ENCODE results near the gene PAK5. TPM values are rescaled to one million over a fixed set of nuclear protein-coding genes. Genes with fewer than 3 reads are reported as not detected.

The PAK5 gene
- total and polyA plus RNA-seq, 4 donors, result 0.03 to 0.51 (median 0.16) TPM

- Histone ChIP-seq H3K36me3 (ENCODE audit: control insufficient read depth in 4 of 4, insufficient read depth in 4 of 4, low read length in 4 of 4) (no peaks in the 10 kb centered on the region), H3K9me3 (ENCODE audit: control insufficient read depth in 4 of 4, insufficient read depth in 3 of 4, low read length in 3 of 4) (no peaks in the 10 kb centered on the region), H3K9ac (ENCODE audit: insufficient read depth in 1 of 2, low read length in 2 of 2) (no peak overlapping the region), H3K4me3 (no peak overlapping the region), H3K27ac (ENCODE audit: low read depth in 1 of 2, low read length in 1 of 2) (no peak overlapping the region), H3K4me1 (ENCODE audit: control insufficient read depth in 5 of 5, insufficient read depth in 5 of 5, low read length in 5 of 5) (no peaks in the 10 kb centered on the region), H3K27me3 (ENCODE audit: control insufficient read depth in 3 of 3, insufficient read depth in 3 of 3, low read length in 2 of 3) (peaks cover 0 to 2% (median 0%) of the 10 kb centered on the region in 3 donors)
- TF ChIP-seq CTCF (IDR thresholded peaks at IDR 0.05; ENCODE audit: control extremely low read depth, extremely low read depth), result no peak
- WGBS, 2 donors, result 46 to 47% methylated on average over 2 of the region's 2 CpGs
- no peak for DNase-seq
- ATAC-seq (ENCODE audit: insufficient read depth, low FRiP score), result no peak
Observed at GRCh38 chr20:9578594-9578993, 260.3 kb downstream of the PAK5 start.

- Histone ChIP-seq H3K9ac (ENCODE audit: insufficient read depth in 1 of 2, low read length in 2 of 2) (no peak overlapping the region), H3K36me3 (ENCODE audit: control insufficient read depth in 4 of 4, insufficient read depth in 4 of 4, low read length in 4 of 4) (no peaks in the 10 kb centered on the region), H3K9me3 (ENCODE audit: control insufficient read depth in 4 of 4, insufficient read depth in 3 of 4, low read length in 3 of 4) (no peaks in the 10 kb centered on the region), H3K27me3 (ENCODE audit: control insufficient read depth in 3 of 3, insufficient read depth in 3 of 3, low read length in 2 of 3) (peaks cover 0 to 3% (median 2%) of the 10 kb centered on the region in 3 donors), H3K4me3 (no peak overlapping the region), H3K4me1 (ENCODE audit: control insufficient read depth in 5 of 5, insufficient read depth in 5 of 5, low read length in 5 of 5) (no peaks in the 10 kb centered on the region), H3K27ac (ENCODE audit: low read depth in 1 of 2, low read length in 1 of 2) (no peak overlapping the region)
- no peak for ATAC-seq (ENCODE audit: insufficient read depth, low FRiP score)
- TF ChIP-seq CTCF (IDR thresholded peaks at IDR 0.05; ENCODE audit: control extremely low read depth, extremely low read depth), result no peak
- 87% methylated on average over 7 of the region's 7 CpGs for WGBS, 2 donors
- DNase-seq, result no peak
Observed at GRCh38 chr20:9577397-9577796, 261.5 kb downstream of the PAK5 start.

- Histone ChIP-seq H3K4me3 (no peak overlapping the region), H3K9ac (ENCODE audit: insufficient read depth in 1 of 2, low read length in 2 of 2) (no peak overlapping the region), H3K36me3 (ENCODE audit: control insufficient read depth in 4 of 4, insufficient read depth in 4 of 4, low read length in 4 of 4) (no peaks in the 10 kb centered on the region), H3K27ac (ENCODE audit: low read depth in 1 of 2, low read length in 1 of 2) (no peak overlapping the region), H3K4me1 (ENCODE audit: control insufficient read depth in 5 of 5, insufficient read depth in 5 of 5, low read length in 5 of 5) (no peaks in the 10 kb centered on the region), H3K27me3 (ENCODE audit: control insufficient read depth in 3 of 3, insufficient read depth in 3 of 3, low read length in 2 of 3) (peaks cover 0 to 3% (median 2%) of the 10 kb centered on the region in 3 donors), H3K9me3 (ENCODE audit: control insufficient read depth in 4 of 4, insufficient read depth in 3 of 4, low read length in 3 of 4) (no peaks in the 10 kb centered on the region)
- 84 to 90% methylated on average over 4 of the region's 4 CpGs for WGBS, 2 donors
- DNase-seq (no peak), ATAC-seq (ENCODE audit: insufficient read depth, low FRiP score) (no peak)
- TF ChIP-seq CTCF (IDR thresholded peaks at IDR 0.05; ENCODE audit: control extremely low read depth, extremely low read depth), result no peak
Observed at GRCh38 chr20:9576695-9577094, 262.2 kb downstream of the PAK5 start.

- H3K9ac ChIP-seq (ENCODE audit: insufficient read depth in 1 of 2, low read length in 2 of 2), result no peak overlapping the region
- DNase-seq (no peak), ATAC-seq (ENCODE audit: insufficient read depth, low FRiP score) (no peak)
- no peak overlapping the region for H3K27ac ChIP-seq (ENCODE audit: low read depth in 1 of 2, low read length in 1 of 2)
- H3K4me1 ChIP-seq (ENCODE audit: control insufficient read depth in 5 of 5, insufficient read depth in 5 of 5, low read length in 5 of 5), result no peaks in the 10 kb centered on the region
- no peaks in the 10 kb centered on the region for H3K36me3 ChIP-seq (ENCODE audit: control insufficient read depth in 4 of 4, insufficient read depth in 4 of 4, low read length in 4 of 4)
- no peaks in the 10 kb centered on the region for H3K9me3 ChIP-seq (ENCODE audit: control insufficient read depth in 4 of 4, insufficient read depth in 3 of 4, low read length in 3 of 4)
- no peak for TF ChIP-seq CTCF (IDR thresholded peaks at IDR 0.05; ENCODE audit: control extremely low read depth, extremely low read depth)
- H3K27me3 ChIP-seq (ENCODE audit: control insufficient read depth in 3 of 3, insufficient read depth in 3 of 3, low read length in 2 of 3), result peaks cover 0 to 3% (median 2%) of the 10 kb centered on the region in 3 donors
- H3K4me3 ChIP-seq, result no peak overlapping the region
- WGBS, 2 donors, result 78 to 93% methylated on average over 1 of the region's 1 CpG
Observed at GRCh38 chr20:9575836-9576235, 263.0 kb downstream of the PAK5 start.
